Tibial artery (tissue), 4 donors: ENCODE results near the gene SLAMF8.

Source experiments
- DNase-seq, 2 donors: peaks; one replicate each; pipeline ENCODE4 v3.0.0-alpha.2; 2019
- H3K27ac ChIP-seq, 2 donors: fragments of 200-600 bp; sonication (generic) in 1 of 2; 1 replicate in 1 of 2; 2 replicates in 1 of 2; pipeline ENCODE4 v1.5.1; 2018 to 2019; ENCODE audit warnings: mild to moderate bottlenecking in 1 of 2
- H3K27me3 ChIP-seq, 2 donors: fragments of 200-600 bp; sonication (generic) in 1 of 2; one replicate each; pipeline versions ENCODE4 v1.5.1 to v1.6.0; 2016 to 2019
- H3K36me3 ChIP-seq, 3 donors: fragments of 200-600 bp; sonication (generic) in 2 of 3; one replicate each; pipeline ENCODE4 v1.5.1; 2016 to 2019; ENCODE audit warnings: mild to moderate bottlenecking in 2 of 3
- H3K4me1 ChIP-seq, 4 donors: fragments of 200-600 bp; sonication (generic) in 2 of 4; 1 replicate in 3 of 4; 2 replicates in 1 of 4; pipeline ENCODE4 v1.5.1; 2016 to 2019
- H3K4me3 ChIP-seq, 2 donors: fragments of 200-600 bp; sonication (generic) in 1 of 2; 1 replicate in 1 of 2; 2 replicates in 1 of 2; pipeline ENCODE4 v1.5.1; 2018 to 2019; ENCODE audit warnings: mild to moderate bottlenecking in 2 of 2
- H3K9me3 ChIP-seq, 3 donors: fragments of 200-600 bp; sonication (generic) in 1 of 3; one replicate each; pipeline ENCODE4 v1.5.1; 2016 to 2019
- intact Hi-C: fragments of 100-400 bp; cut with DNase I; formaldehyde crosslinking; loops from one replicate; pipeline ENCODE4 v1.15.0; 2023; ENCODE audit warnings: low total_unique reads
- TF ChIP-seq, protein P1 (sequence below), 2 experiments: fragments of 200-600 bp in 1 of 2; fragments of 450-650 bp in 1 of 2; IDR thresholded peaks; one replicate each; pipeline ENCODE4 v1.5.1; 2017 to 2019; ENCODE audit warnings: antibody characterized with exemption in 2 of 2, mild to moderate bottlenecking in 1 of 2, moderate library complexity in 1 of 2

The SLAMF8 gene

DNA sequence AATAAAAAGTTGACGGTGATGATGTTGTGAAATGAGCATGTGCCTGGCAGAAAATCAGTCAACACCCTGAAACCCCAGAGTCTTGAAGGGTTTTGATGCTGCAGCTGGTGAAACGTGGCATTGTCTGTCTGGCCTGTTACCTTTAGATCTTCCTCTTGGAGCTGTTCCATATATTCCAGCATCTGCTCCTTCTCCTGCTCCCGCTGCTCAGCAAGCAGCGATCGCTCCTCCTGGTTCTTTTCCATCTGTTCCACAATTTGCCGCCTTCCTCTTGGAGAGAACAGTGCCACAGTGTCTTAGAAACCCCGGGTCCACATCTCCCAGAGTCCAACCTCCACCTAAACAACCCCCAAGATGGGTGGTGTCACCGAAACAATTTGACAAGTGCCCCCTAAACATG is 57.6 kb downstream of the SLAMF8 start:
- H3K27me3 ChIP-seq: no peaks in the 10 kb centered on the region
- intact Hi-C loops: no loop called here
- no peak for DNase-seq

More for the DNA sequence above, 57.6 kb downstream of the SLAMF8 start:
- TF ChIP-seq, protein P1, sequence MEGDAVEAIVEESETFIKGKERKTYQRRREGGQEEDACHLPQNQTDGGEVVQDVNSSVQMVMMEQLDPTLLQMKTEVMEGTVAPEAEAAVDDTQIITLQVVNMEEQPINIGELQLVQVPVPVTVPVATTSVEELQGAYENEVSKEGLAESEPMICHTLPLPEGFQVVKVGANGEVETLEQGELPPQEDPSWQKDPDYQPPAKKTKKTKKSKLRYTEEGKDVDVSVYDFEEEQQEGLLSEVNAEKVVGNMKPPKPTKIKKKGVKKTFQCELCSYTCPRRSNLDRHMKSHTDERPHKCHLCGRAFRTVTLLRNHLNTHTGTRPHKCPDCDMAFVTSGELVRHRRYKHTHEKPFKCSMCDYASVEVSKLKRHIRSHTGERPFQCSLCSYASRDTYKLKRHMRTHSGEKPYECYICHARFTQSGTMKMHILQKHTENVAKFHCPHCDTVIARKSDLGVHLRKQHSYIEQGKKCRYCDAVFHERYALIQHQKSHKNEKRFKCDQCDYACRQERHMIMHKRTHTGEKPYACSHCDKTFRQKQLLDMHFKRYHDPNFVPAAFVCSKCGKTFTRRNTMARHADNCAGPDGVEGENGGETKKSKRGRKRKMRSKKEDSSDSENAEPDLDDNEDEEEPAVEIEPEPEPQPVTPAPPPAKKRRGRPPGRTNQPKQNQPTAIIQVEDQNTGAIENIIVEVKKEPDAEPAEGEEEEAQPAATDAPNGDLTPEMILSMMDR (IDR thresholded peaks at IDR 0.05): no peak
- Histone ChIP-seq H3K9me3 (no peaks in the 10 kb centered on the region), H3K4me1 (no peaks in the 10 kb centered on the region), H3K36me3 (no peaks in the 10 kb centered on the region), H3K4me3 (no peak overlapping the region), H3K27ac (no peak overlapping the region)
